SU-DHL-6 (cell line): ENCODE results near the gene DAND5.

ENCODE experiments used
- EZH2phosphoT487 ChIP-seq: fragments of 200-600 bp; sonication (generic), shearing (Covaris generic); conservative IDR thresholded peaks from 2 replicates; pipeline ENCODE4 v1.6.1; 2018; ENCODE audit warnings: mild to moderate bottlenecking, antibody characterized with exemption, low read length, moderate library complexity, mixed read lengths
- TF ChIP-seq, protein P1 (sequence below): fragments of 200-600 bp; sonication (generic); IDR thresholded peaks from one replicate; pipeline ENCODE4 v1.5.1; 2017; ENCODE audit warnings: antibody characterized with exemption, mild to moderate bottlenecking, low read length, moderate library complexity; ENCODE audit not compliant: insufficient read depth, poor library complexity, severe bottlenecking

DNA sequence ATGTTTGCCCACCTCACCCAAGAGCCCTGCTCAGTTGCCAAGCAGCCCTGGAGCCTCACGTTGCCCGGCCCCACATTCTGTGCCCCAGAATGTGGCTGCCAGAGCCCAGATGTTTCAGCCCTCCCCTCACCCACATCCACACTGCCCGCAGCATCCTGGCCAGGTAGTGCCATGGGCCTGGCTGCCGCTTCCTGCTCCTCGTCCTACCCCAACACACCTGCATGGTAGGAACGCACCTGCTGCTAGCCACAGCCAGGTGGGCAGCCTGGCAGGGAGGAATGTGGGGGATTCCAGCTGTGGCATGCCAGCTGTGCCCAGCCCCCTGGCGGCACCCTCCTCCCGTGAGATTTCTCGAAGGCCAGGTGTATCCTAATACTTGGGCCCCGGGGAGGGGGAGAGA is 18.4 kb downstream of the DAND5 start:
- TF ChIP-seq, protein P1, sequence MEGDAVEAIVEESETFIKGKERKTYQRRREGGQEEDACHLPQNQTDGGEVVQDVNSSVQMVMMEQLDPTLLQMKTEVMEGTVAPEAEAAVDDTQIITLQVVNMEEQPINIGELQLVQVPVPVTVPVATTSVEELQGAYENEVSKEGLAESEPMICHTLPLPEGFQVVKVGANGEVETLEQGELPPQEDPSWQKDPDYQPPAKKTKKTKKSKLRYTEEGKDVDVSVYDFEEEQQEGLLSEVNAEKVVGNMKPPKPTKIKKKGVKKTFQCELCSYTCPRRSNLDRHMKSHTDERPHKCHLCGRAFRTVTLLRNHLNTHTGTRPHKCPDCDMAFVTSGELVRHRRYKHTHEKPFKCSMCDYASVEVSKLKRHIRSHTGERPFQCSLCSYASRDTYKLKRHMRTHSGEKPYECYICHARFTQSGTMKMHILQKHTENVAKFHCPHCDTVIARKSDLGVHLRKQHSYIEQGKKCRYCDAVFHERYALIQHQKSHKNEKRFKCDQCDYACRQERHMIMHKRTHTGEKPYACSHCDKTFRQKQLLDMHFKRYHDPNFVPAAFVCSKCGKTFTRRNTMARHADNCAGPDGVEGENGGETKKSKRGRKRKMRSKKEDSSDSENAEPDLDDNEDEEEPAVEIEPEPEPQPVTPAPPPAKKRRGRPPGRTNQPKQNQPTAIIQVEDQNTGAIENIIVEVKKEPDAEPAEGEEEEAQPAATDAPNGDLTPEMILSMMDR: no peak
- no peak for TF ChIP-seq EZH2phosphoT487
